T follicular helper cell (primary cell): Measurements from ENCODE around the gene EPB41.
"Not testable (repeated sequence)": the region's sequence is repeated elsewhere in the genome, so short reads cannot be mapped to it uniquely, and the experiment has no call there.

Experiments
- DNase-seq: peaks from one replicate; pipeline ENCODE4 v3.0.0-alpha.2; 2020; ENCODE audit warnings: low read depth

EPB41 gene

GRCh38 chr1:29112705-29113412 is 198.5 kb downstream of the EPB41 start:
- DNase-seq, result no peak

GRCh38 chr1:29113413-29114117 is 199.2 kb downstream of the EPB41 start:
- DNase-seq, result no peak

GRCh38 chr1:29114654-29115053 is 200.3 kb downstream of the EPB41 start:
- no peak for DNase-seq

GRCh38 chr1:29117381-29117780 is 203.0 kb downstream of the EPB41 start:
- no peak for DNase-seq

GRCh38 chr1:29119121-29119929 is 205.0 kb downstream of the EPB41 start:
- DNase-seq, result no peak

- DNase-seq, result no peak
These were observed 206.0 kb downstream of the EPB41 start for GRCh38 chr1:29120367-29120766.

- peak; percentile 52 for DNase-seq
These were observed 206.6 kb downstream of the EPB41 start for GRCh38 chr1:29120947-29121485.

- DNase-seq, result no peak
These were observed 207.2 kb downstream of the EPB41 start for GRCh38 chr1:29121516-29121935.

- DNase-seq, result no peak
These were observed 207.7 kb downstream of the EPB41 start for GRCh38 chr1:29121936-29122681.

- DNase-seq, result no peak
These were observed 208.3 kb downstream of the EPB41 start for GRCh38 chr1:29122682-29123052.

GRCh38 chr1:29123053-29123886 is 208.9 kb downstream of the EPB41 start:
- DNase-seq, result no peak

- DNase-seq, result no peak
These were observed 209.6 kb downstream of the EPB41 start, which contains the start of gene TMEM200B for GRCh38 chr1:29123887-29124365. TMEM200B (minus strand) TSS chr1:29123903; CDS start chr1:29121828, 2,075 bp downstream.

- no peak for DNase-seq
These were observed 210.2 kb downstream of the EPB41 start for GRCh38 chr1:29124366-29125236.

GRCh38 chr1:29125237-29125641 is 210.9 kb downstream of the EPB41 start:
- DNase-seq, result no peak

GRCh38 chr1:29125788-29126187 is 211.4 kb downstream of the EPB41 start:
- DNase-seq, result no peak

GRCh38 chr1:29126198-29126597 is 211.8 kb downstream of the EPB41 start:
- DNase-seq, result no peak

GRCh38 chr1:29128739-29129138 is 214.4 kb downstream of the EPB41 start:
- DNase-seq, result no peak

GRCh38 chr1:29129916-29130315 is 215.5 kb downstream of the EPB41 start:
- no peak for DNase-seq

GRCh38 chr1:29131056-29131455 is 216.7 kb downstream of the EPB41 start:
- not testable (repeated sequence) for DNase-seq
